Fibroblast of lung (primary cell): Measurements from ENCODE around the gene TMA7B.

Experiments used
- EZH2 ChIP-seq: IDR thresholded peaks from 2 replicates; pipeline ENCODE4 v1.5.1; 2012; ENCODE audit warnings: low read length, control low read depth, mild to moderate bottlenecking; ENCODE audit errors: missing control alignments
- TF ChIP-seq, protein P1 (sequence below), 2 donors: IDR thresholded peaks in 1 of 2; conservative IDR thresholded peaks in 1 of 2; 1 replicate in 1 of 2; 2 replicates in 1 of 2; pipeline ENCODE4 v1.5.1; 2011 to 2012; ENCODE audit warnings: low read length in 2 of 2, control low read depth in 1 of 2, inconsistent platforms in 1 of 2, low read depth in 1 of 2, mild to moderate bottlenecking in 1 of 2

- TF ChIP-seq, protein P1, sequence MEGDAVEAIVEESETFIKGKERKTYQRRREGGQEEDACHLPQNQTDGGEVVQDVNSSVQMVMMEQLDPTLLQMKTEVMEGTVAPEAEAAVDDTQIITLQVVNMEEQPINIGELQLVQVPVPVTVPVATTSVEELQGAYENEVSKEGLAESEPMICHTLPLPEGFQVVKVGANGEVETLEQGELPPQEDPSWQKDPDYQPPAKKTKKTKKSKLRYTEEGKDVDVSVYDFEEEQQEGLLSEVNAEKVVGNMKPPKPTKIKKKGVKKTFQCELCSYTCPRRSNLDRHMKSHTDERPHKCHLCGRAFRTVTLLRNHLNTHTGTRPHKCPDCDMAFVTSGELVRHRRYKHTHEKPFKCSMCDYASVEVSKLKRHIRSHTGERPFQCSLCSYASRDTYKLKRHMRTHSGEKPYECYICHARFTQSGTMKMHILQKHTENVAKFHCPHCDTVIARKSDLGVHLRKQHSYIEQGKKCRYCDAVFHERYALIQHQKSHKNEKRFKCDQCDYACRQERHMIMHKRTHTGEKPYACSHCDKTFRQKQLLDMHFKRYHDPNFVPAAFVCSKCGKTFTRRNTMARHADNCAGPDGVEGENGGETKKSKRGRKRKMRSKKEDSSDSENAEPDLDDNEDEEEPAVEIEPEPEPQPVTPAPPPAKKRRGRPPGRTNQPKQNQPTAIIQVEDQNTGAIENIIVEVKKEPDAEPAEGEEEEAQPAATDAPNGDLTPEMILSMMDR (conservative IDR thresholded peaks at IDR 0.05 in 1 of 2, IDR thresholded peaks at IDR 0.05 in 1 of 2; ENCODE audit: low read depth in 1 of 2, low read length in 2 of 2), result no peak
- no peak for TF ChIP-seq EZH2
Observed at GRCh38 chr22:40006641-40007040, 46.4 kb downstream of the TMA7B start.
